ENCODE data around the gene ENPEP. TPM values are rescaled to one million over a fixed set of nuclear protein-coding genes. Genes with fewer than 3 reads are reported as not detected.

ENPEP gene
- total RNA-seq, 1 experiment from 2014 or later: 5.6 TPM

GRCh38 chr4:110512901-110513300 lies 36.9 kb downstream of the ENPEP start:
- BruUV-seq (replicated peaks): no TSS peak
- Histone ChIP-seq H3K9me3 (no peaks in the 10 kb centered on the region), H3K4me1 (no peaks in the 10 kb centered on the region), H3K36me3 (ENCODE audit: control insufficient read depth, insufficient read depth, low read length) (no peaks in the 10 kb centered on the region), H3K27me3 (replicated peaks; ENCODE audit: control insufficient read depth, insufficient read depth, low read length) (no peaks in the 10 kb centered on the region), H3K4me3 (ENCODE audit: low read depth, low read length) (no peak overlapping the region)
- CTCF ChIA-PET: interaction anchor here (2.3 kb wide), 1 partner anchor 169 kb away, joined by 9 read pairs; no protein-coding TSS in a partner anchor
- intact Hi-C loops (cut with micrococcal nuclease; ENCODE audit: unreplicated experiment): no loop called here
- TF ChIP-seq, protein P1, sequence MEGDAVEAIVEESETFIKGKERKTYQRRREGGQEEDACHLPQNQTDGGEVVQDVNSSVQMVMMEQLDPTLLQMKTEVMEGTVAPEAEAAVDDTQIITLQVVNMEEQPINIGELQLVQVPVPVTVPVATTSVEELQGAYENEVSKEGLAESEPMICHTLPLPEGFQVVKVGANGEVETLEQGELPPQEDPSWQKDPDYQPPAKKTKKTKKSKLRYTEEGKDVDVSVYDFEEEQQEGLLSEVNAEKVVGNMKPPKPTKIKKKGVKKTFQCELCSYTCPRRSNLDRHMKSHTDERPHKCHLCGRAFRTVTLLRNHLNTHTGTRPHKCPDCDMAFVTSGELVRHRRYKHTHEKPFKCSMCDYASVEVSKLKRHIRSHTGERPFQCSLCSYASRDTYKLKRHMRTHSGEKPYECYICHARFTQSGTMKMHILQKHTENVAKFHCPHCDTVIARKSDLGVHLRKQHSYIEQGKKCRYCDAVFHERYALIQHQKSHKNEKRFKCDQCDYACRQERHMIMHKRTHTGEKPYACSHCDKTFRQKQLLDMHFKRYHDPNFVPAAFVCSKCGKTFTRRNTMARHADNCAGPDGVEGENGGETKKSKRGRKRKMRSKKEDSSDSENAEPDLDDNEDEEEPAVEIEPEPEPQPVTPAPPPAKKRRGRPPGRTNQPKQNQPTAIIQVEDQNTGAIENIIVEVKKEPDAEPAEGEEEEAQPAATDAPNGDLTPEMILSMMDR (IDR thresholded peaks at IDR 0.05; ENCODE audit: insufficient read depth in 1 of 2, low read depth in 1 of 2, low read length in 1 of 2, severe bottlenecking in 1 of 2, unreplicated experiment in 1 of 2): no peak
- no peaks in the 10 kb centered on the region for H3K27me3 Mint-ChIP-seq (ENCODE audit: insufficient read depth, unreplicated experiment)
- POLR2A ChIA-PET: no interaction called here
- H3K36me3 Mint-ChIP-seq (ENCODE audit: insufficient read depth, unreplicated experiment): no peaks in the 10 kb centered on the region
- no peak for DNase-seq
- H3K4me3 Mint-ChIP-seq (ENCODE audit: unreplicated experiment): no peak overlapping the region
- no peaks in the 10 kb centered on the region for H3K4me1 Mint-ChIP-seq (ENCODE audit: low read depth, unreplicated experiment)
- H3K27ac Mint-ChIP-seq (ENCODE audit: unreplicated experiment): no peak overlapping the region
- H3K9me3 Mint-ChIP-seq (ENCODE audit: unreplicated experiment): no peaks in the 10 kb centered on the region

GRCh38 chr4:110514889-110515479 lies 39.0 kb downstream of the ENPEP start:
- intact Hi-C loops (cut with micrococcal nuclease; ENCODE audit: unreplicated experiment): loop anchor here (5.0 kb wide), 3 partner anchors 303 to 457 kb away; no protein-coding TSS in a partner anchor
- H3K27me3 Mint-ChIP-seq (ENCODE audit: insufficient read depth, unreplicated experiment): no peaks in the 10 kb centered on the region
- ChIA-PET POLR2A (no interaction called here), CTCF (no interaction called here)
- no peaks in the 10 kb centered on the region for H3K4me1 Mint-ChIP-seq (ENCODE audit: low read depth, unreplicated experiment)
- H3K36me3 Mint-ChIP-seq (ENCODE audit: insufficient read depth, unreplicated experiment): no peaks in the 10 kb centered on the region
- H3K27ac Mint-ChIP-seq (ENCODE audit: unreplicated experiment): no peak overlapping the region
- TF ChIP-seq, protein P1 (IDR thresholded peaks at IDR 0.05; ENCODE audit: insufficient read depth in 1 of 2, low read depth in 1 of 2, low read length in 1 of 2, severe bottlenecking in 1 of 2, unreplicated experiment in 1 of 2): peak; percentile 41 to 60
- Histone ChIP-seq H3K4me3 (ENCODE audit: low read depth, low read length) (no peak overlapping the region), H3K9me3 (no peaks in the 10 kb centered on the region), H3K4me1 (no peaks in the 10 kb centered on the region), H3K27me3 (replicated peaks; ENCODE audit: control insufficient read depth, insufficient read depth, low read length) (no peaks in the 10 kb centered on the region), H3K36me3 (ENCODE audit: control insufficient read depth, insufficient read depth, low read length) (no peaks in the 10 kb centered on the region)
- peak in 1 of 2 experiments; percentile 9 for DNase-seq
- no peak overlapping the region for H3K4me3 Mint-ChIP-seq (ENCODE audit: unreplicated experiment)
- no peaks in the 10 kb centered on the region for H3K9me3 Mint-ChIP-seq (ENCODE audit: unreplicated experiment)
- BruUV-seq (replicated peaks): no TSS peak

DNA sequence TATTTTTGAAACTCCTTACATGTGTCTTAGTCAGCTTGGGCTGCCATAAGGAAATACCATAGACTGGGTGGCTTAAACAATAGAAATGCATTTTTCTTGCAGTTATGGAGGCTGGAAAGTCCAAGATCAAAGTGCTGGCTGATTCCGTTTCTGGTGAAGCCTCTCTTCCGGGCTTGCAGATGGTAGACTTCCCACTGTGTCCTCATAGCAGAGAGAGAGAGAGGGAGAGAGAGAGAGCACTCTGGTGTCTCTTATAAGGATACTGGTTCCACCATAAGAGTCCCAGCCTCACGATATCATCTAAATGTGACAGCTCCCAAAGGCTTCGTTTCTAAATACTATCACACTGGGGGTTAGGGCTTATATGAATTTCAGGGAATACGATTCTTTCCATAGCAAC lies 39.7 kb downstream of the ENPEP start:
- no peak for DNase-seq
- Histone ChIP-seq H3K9me3 (no peaks in the 10 kb centered on the region), H3K4me3 (ENCODE audit: low read depth, low read length) (no peak overlapping the region), H3K27me3 (replicated peaks; ENCODE audit: control insufficient read depth, insufficient read depth, low read length) (no peaks in the 10 kb centered on the region), H3K4me1 (no peaks in the 10 kb centered on the region), H3K36me3 (ENCODE audit: control insufficient read depth, insufficient read depth, low read length) (no peaks in the 10 kb centered on the region)
- ChIA-PET POLR2A (no interaction called here), CTCF (interaction anchor here (1.1 kb wide), 1 partner anchor 517 kb away, joined by 5 read pairs; no protein-coding TSS in a partner anchor)
- TF ChIP-seq, protein P1 (IDR thresholded peaks at IDR 0.05; ENCODE audit: insufficient read depth in 1 of 2, low read depth in 1 of 2, low read length in 1 of 2, severe bottlenecking in 1 of 2, unreplicated experiment in 1 of 2): no peak
- H3K27ac Mint-ChIP-seq (ENCODE audit: unreplicated experiment): no peak overlapping the region
- H3K4me1 Mint-ChIP-seq (ENCODE audit: low read depth, unreplicated experiment): no peaks in the 10 kb centered on the region
- BruUV-seq (replicated peaks): no TSS peak
- H3K9me3 Mint-ChIP-seq (ENCODE audit: unreplicated experiment): no peaks in the 10 kb centered on the region
- intact Hi-C loops (cut with micrococcal nuclease; ENCODE audit: unreplicated experiment): loop anchor here (1.0 to 5.0 kb wide), 6 partner anchors 71 to 516 kb away; no protein-coding TSS in a partner anchor
- no peaks in the 10 kb centered on the region for H3K27me3 Mint-ChIP-seq (ENCODE audit: insufficient read depth, unreplicated experiment)
- no peak overlapping the region for H3K4me3 Mint-ChIP-seq (ENCODE audit: unreplicated experiment)
- no peaks in the 10 kb centered on the region for H3K36me3 Mint-ChIP-seq (ENCODE audit: insufficient read depth, unreplicated experiment)
